GM18499 (cell line): ENCODE results near the gene TMEFF2.
"Not testable (repeated sequence)": the region's sequence is repeated elsewhere in the genome, so short reads cannot be mapped to it uniquely, and the experiment has no call there.

Experiments used
- ATAC-seq: cut with Tn5 transposase; IDR thresholded peaks from one replicate; pipeline ENCODE4 v1.9.1; 2021; ENCODE audit warnings: moderate number of reproducible peaks; ENCODE audit not compliant: insufficient read depth, unreplicated experiment

The TMEFF2 gene

GRCh38 chr2:191941376-191941929 is 253.3 kb downstream of the TMEFF2 start:
- ATAC-seq = no peak

- ATAC-seq = no peak
Observed at GRCh38 chr2:191938779-191939178, 256.0 kb downstream of the TMEFF2 start.

- no peak for ATAC-seq
Observed at GRCh38 chr2:191936882-191937405, 257.8 kb downstream of the TMEFF2 start.

GRCh38 chr2:191935247-191935646 is 259.5 kb downstream of the TMEFF2 start:
- no peak for ATAC-seq

GRCh38 chr2:191933307-191934105 is 261.2 kb downstream of the TMEFF2 start:
- peak; percentile 91 for ATAC-seq

GRCh38 chr2:191932286-191932685 is 262.4 kb downstream of the TMEFF2 start:
- ATAC-seq = no peak

GRCh38 chr2:191931329-191931728 is 263.4 kb downstream of the TMEFF2 start:
- no peak for ATAC-seq

- ATAC-seq = no peak
Observed at GRCh38 chr2:191930205-191930604, 264.5 kb downstream of the TMEFF2 start.

- ATAC-seq = no peak
Observed at GRCh38 chr2:191929288-191929687, 265.4 kb downstream of the TMEFF2 start.

GRCh38 chr2:191927991-191928390 is 266.7 kb downstream of the TMEFF2 start:
- no peak for ATAC-seq

- ATAC-seq = no peak
Observed at GRCh38 chr2:191927319-191927867, 267.3 kb downstream of the TMEFF2 start.

- ATAC-seq = no peak
Observed at GRCh38 chr2:191926671-191927070, 268.1 kb downstream of the TMEFF2 start.

GRCh38 chr2:191923652-191923997 is 271.1 kb downstream of the TMEFF2 start:
- no peak for ATAC-seq

- ATAC-seq = peak; percentile 97
Observed at GRCh38 chr2:191922736-191923651, 271.7 kb downstream of the TMEFF2 start.

GRCh38 chr2:191921650-191922049 is 273.1 kb downstream of the TMEFF2 start:
- not testable (repeated sequence) for ATAC-seq

- no peak for ATAC-seq
Observed at GRCh38 chr2:191920502-191920901, 274.2 kb downstream of the TMEFF2 start.

- ATAC-seq = no peak
Observed at GRCh38 chr2:191917967-191918651, 276.6 kb downstream of the TMEFF2 start.

GRCh38 chr2:191917430-191917881 is 277.3 kb downstream of the TMEFF2 start:
- no peak for ATAC-seq

- ATAC-seq = no peak
Observed at GRCh38 chr2:191916826-191917225, 277.9 kb downstream of the TMEFF2 start.

- no peak for ATAC-seq
Observed at GRCh38 chr2:191915750-191916149, 279.0 kb downstream of the TMEFF2 start.
